Measurements from ENCODE around the gene TMEM95. TPM values are rescaled to one million over a fixed set of nuclear protein-coding genes. Genes with fewer than 3 reads are reported as not detected.

Gene TMEM95
- total RNA-seq, 3 donors from 2014 or later: 0.26 TPM; not detected in 2

GRCh38 chr17:7384489-7385081, 29.6 kb downstream of the TMEM95 start:
- Histone ChIP-seq H3K9me3 (no peaks in the 10 kb centered on the region), H3K36me3 (ENCODE audit: low read depth) (no peaks in the 10 kb centered on the region), H3K4me3 (no peak overlapping the region), H3K4me1 (ENCODE audit: low read depth) (peaks cover 7% of the 10 kb centered on the region)
- intact Hi-C loops (cut with DNase I, micrococcal nuclease): no loop called here
- DNase-seq (no peak), ATAC-seq (no peak)
- no peak for TF ChIP-seq CTCF (IDR thresholded peaks at IDR 0.05)

GRCh38 chr17:7388856-7389255, 33.9 kb downstream of the TMEM95 start:
- ATAC-seq: no peak
- no peak for DNase-seq
- Histone ChIP-seq H3K9me3 (no peaks in the 10 kb centered on the region), H3K4me3 (no peak overlapping the region), H3K36me3 (ENCODE audit: low read depth) (no peaks in the 10 kb centered on the region), H3K4me1 (ENCODE audit: low read depth) (peaks cover 8% of the 10 kb centered on the region)
- intact Hi-C loops (cut with DNase I, micrococcal nuclease): no loop called here
- TF ChIP-seq CTCF (IDR thresholded peaks at IDR 0.05): no peak

- H3K4me1 ChIP-seq (ENCODE audit: low read depth): peaks cover 8% of the 10 kb centered on the region
- no peak for DNase-seq
- H3K4me3 ChIP-seq: no peak overlapping the region
- H3K9me3 ChIP-seq: no peaks in the 10 kb centered on the region
- intact Hi-C loops (cut with DNase I, micrococcal nuclease): no loop called here
- no peak for ATAC-seq
- no peak for TF ChIP-seq CTCF (IDR thresholded peaks at IDR 0.05)
- H3K36me3 ChIP-seq (ENCODE audit: low read depth): no peaks in the 10 kb centered on the region
These were observed 35.3 kb downstream of the TMEM95 start for GRCh38 chr17:7389924-7390910.

GRCh38 chr17:7391307-7391706, 36.4 kb downstream of the TMEM95 start:
- Histone ChIP-seq H3K9me3 (no peaks in the 10 kb centered on the region), H3K36me3 (ENCODE audit: low read depth) (no peaks in the 10 kb centered on the region), H3K4me1 (ENCODE audit: low read depth) (peaks cover 8% of the 10 kb centered on the region), H3K4me3 (no peak overlapping the region)
- no peak for ATAC-seq
- TF ChIP-seq CTCF (IDR thresholded peaks at IDR 0.05): no peak
- intact Hi-C loops (cut with DNase I, micrococcal nuclease): no loop called here
- no peak for DNase-seq

- DNase-seq (peak in 1 of 3 donors; percentile 40), ATAC-seq (no peak)
- H3K4me1 ChIP-seq (ENCODE audit: low read depth): peaks cover 8% of the 10 kb centered on the region
- no peak for TF ChIP-seq CTCF (IDR thresholded peaks at IDR 0.05)
- no peaks in the 10 kb centered on the region for H3K9me3 ChIP-seq
- intact Hi-C loops (cut with DNase I, micrococcal nuclease): no loop called here
- H3K4me3 ChIP-seq: no peak overlapping the region
- no peaks in the 10 kb centered on the region for H3K36me3 ChIP-seq (ENCODE audit: low read depth)
These were observed 38.0 kb downstream of the TMEM95 start for GRCh38 chr17:7392696-7393612.
